DMS79 (cell line): ENCODE measurements around the gene IFIT1B.
"Not testable (repeated sequence)": the region's sequence is repeated elsewhere in the genome, so short reads cannot be mapped to it uniquely, and the experiment has no call there.

ENCODE experiments used
- DNase-seq: peaks from one replicate; lab custom pipeline; 2025; lab: John Stamatoyannopoulos, UW

Gene IFIT1B

GRCh38 chr10:89348975-89349374, 28.9 kb upstream of the IFIT1B start:
- no peak for DNase-seq

DNA sequence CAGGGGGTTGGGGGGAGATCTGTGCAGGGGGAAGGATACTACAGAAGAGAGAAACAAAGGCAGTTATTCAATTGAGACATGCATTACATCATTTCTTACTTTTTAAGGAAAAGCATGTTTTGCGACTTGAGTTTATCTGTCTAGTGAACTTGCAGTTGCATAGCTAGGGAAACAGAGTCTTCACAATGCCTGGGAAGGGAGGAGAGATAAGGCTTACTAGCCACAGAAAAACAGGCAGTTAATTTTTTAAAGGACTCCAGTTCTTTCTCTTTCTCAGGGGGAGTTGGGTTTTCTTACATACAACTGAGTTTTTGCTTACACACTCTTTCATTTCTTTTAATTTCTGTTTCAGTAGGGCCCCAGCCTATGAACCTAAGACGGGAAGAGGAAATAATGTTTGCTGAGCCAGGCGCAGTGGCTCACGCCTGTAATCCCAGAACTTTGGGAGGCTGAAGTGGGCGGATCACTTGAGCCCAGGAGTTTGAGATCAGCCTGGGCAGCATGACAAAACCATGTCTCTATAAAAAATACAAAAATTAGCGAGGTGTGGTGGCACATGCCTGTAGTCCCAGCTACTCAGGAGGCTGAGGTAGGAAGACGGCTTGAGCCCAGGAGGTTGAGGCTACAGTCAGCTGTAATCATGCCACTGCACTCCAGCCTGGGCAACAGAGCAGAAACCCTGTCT, 27.1 kb upstream of the IFIT1B start:
- DNase-seq = not testable (repeated sequence)

DNA sequence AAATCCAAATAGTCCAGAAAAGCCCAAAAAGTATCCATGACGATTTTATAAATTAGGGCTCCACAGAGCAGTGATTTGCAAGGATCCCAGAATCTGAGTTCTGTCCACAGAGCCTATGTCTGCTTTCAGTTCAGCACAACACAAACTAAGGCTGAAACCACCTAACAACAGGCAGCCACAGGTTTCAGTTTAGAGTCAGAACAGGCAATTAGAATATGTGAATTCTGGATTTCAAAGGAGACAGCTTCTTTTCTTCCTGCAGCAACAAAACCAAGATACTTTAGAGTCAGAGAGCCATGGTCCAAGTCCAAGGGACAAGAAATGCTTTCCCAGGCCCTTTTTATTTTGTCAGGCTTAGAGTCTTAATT, 26.5 kb upstream of the IFIT1B start:
- no peak for DNase-seq

- no peak for DNase-seq
These were observed 25.9 kb upstream of the IFIT1B start for GRCh38 chr10:89351780-89352597.

- no peak for DNase-seq
These were observed 25.1 kb upstream of the IFIT1B start for GRCh38 chr10:89352802-89353201.

DNA sequence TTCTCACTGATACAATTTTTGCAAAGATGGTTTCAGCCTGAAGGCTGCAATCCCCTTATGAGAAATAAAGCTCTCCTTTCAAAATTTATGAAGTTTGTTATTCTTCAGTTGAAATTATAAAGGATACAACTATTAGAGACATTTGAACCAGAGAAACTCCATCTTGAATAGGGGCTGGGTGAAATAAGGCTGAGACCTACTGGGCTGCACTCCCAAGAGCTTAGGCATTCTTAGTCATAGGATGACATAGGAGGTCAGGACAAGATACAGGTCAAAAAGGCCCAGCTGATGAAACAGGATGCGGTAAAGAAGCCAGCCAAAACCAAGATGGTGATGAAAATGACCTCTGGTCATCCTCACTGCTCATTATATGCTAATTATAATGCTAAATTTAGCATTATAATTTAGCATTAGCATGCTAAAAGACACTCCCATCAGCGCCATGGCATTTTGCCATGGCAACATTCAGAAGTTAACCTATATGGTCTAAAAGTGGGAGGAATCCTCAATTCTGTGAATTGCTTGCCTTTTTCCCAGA, 22.4 kb upstream of the IFIT1B start:
- DNase-seq = no peak

- DNase-seq = no peak
These were observed 20.8 kb upstream of the IFIT1B start for GRCh38 chr10:89357096-89357495.

- no peak for DNase-seq
These were observed 19.9 kb upstream of the IFIT1B start for GRCh38 chr10:89357975-89358374.

- DNase-seq = no peak
These were observed 17.7 kb upstream of the IFIT1B start for GRCh38 chr10:89360157-89360556.

- no peak for DNase-seq
These were observed 14.9 kb upstream of the IFIT1B start for GRCh38 chr10:89362929-89363328.

DNA sequence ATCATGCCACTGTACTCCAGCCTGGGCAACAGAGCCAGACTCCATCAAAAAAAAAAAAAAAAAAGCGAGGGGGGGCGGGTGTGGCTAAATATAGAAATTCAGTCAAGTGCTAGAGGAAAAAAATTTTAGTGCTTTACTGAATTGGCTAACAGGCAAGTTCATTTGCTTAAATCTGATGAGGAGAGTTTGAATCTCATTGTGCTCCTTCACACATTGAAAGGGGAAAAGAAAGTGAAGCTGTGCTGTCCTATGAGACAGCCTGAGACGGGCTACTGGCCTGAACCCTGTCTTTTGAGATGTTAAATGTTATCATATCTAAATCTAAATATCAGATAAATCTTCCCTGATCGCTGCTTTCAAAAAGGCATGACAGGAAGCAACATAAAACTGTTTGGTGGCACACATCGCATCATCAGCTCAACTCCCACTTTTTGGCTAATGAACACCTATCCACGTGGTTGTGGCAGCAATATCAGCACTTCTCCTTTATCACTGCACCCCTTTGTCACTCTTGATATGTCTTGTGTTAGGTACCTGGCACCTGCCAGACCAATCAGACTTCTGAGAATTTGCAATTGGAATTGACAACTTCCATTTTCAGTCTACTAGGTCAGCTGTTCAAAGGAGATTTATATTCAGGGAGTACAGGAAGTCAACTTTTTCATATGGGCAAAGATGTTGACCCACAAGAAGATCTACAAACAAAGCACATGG, 14.0 kb upstream of the IFIT1B start:
- no peak for DNase-seq

DNA sequence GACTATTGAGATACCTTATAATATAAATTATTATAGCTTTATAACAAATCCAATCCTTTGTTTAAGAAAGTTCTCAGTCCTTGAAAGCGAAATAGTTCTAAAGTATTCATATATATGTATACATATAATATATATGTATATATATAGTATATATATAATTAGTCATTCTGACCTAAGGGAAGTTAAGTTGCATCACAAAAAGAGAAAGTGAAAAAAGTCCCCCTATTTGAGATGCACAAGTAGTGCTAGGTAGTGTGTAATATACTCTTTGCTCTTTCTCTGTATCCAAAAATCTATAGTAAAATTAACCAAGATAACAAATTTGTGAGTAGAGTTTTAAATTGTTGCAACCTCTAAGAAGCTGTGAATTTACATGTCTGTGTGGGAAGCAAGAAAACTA, 13.3 kb upstream of the IFIT1B start:
- DNase-seq = no peak

DNA sequence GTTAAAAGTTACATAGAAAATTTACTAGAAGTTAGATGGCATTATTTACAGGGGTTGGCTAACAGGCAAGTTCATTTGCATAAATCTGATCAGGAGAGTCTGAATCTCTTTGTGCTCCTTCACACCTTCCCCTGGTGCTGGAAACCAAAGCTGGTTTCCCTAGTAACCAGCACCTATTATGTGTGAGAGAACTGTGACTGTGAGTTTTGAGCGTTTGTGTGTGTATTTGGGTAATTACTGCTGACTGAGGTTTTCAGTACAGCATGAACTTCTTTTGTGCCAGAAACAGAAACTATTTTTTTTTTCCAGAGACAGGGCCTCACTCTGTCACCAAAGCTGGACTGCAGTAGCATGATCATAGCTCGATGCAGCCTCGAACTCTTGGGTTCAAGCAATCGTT, 10.3 kb upstream of the IFIT1B start:
- DNase-seq = no peak

DNA sequence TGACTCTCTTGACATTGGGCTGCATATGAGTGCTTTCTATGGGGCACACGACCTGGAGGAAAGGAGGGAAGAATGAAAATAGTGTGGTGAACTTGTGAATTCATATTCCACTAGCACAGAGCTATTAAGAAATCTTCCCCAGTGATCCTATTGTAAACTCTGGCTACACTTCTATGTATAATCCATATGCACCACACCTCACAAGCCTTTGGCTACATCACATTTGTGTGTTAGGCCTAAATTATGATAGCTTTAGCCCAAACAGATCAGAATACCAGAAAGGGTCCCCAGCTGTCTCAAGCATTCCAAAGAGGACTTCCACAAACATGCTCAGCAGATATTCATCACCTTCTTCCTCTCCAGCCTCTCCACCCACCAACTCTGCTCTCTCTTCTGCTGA, 9.7 kb upstream of the IFIT1B start:
- DNase-seq = no peak

DNA sequence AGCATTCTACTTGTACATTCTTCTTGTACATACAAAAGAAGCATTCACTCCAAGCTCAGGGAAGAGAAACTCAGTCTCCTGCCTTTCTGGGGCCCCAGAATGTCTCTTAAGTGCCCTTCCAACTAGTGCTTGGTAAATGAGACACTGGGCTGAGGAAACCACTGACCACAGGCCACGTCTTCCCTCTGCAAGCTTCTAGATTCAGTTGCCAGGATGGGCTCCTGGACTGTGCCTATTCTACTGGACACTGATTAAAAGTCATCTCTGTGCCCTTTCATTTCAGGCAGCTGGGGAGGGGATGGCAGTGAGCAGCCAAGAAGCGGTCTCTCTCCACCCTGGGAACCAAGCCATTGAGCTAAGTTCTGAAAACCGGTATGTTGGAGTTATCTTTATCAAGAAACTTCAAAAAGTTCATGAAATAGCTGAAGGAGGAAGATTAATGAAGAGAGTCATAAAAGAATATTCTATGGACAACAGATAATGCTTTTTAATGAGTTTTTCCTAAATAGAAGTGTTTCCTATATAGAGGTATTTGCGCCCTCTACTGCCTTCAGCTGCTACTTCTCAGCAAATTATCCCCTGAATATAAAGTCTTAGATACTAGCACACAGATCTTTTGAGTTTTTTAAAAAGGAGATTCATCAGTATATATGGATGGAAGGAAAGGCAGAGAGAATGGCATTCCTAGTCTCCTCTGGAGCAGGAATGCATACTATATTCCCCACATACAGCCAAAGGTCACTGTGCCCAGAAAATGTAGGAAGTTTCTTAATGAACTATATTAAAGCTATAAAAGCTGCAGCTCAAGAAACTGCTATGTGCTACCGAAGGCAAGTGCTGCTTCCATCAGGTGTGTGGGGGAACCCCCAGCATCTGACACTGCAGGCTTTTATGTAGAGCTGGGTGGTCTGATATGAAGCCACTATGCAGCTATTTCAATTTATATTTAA, 8.4 kb upstream of the IFIT1B start:
- DNase-seq = no peak

DNA sequence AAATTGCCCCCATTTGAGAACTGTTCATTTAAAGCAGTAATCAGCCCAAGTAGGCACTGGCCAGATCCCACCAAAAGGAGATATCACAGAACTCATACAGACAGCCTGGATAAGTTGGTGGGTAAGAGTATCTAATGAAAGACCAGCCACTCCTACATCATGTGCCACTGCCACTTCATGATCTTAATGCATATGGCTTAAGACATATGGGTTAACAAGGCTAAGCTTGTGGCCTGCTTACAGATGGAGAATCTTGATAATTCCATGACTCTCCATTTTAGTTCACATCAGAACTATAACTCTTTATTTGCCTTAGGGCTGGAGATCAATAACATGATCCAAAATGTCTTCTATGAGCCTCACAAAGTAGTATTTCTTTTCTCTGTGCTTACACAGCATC, 6.8 kb upstream of the IFIT1B start:
- DNase-seq = no peak

DNA sequence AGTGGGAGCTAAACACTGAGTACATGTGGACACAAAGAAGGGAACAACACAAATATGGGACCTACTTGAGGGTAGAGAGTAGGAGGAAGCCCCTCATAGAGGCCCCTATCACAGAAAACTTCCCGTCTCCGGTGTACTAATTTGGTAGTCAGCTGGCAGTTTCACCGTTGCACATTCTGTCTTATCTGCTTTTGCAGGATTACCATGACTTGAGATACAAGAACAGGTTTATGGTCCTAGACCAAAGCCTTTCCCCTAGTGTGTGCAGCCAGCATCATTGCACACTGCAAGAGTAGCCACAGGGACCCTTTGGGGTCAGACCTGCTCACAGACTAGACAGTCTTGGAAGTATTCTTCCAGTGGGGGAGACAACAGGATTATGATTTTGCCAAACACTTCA, 5.9 kb upstream of the IFIT1B start:
- DNase-seq = no peak

GRCh38 chr10:89373916-89374711, 3.7 kb upstream of the IFIT1B start:
- DNase-seq = no peak

GRCh38 chr10:89374713-89375141, 3.1 kb upstream of the IFIT1B start:
- no peak for DNase-seq

DNA sequence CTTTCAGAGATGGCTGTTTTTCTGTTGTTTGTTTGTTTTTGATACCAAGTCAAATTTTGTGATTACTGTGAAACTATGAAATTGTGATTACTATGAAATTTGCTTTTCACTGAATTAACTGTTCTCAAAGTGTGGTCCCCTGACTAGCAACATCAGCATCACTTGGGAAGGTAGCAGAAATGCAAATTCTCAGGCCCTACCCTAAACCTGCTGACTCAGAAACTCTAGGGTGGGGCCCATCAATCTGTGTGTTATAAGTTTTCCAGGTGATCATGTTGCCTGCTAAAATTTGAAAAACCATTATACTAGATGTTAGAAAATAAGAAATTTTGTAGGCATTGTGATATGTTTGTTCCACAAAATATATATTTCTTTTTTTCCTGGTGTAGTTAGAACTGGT, 1.2 kb downstream of the IFIT1B start:
- DNase-seq = no peak

DNA sequence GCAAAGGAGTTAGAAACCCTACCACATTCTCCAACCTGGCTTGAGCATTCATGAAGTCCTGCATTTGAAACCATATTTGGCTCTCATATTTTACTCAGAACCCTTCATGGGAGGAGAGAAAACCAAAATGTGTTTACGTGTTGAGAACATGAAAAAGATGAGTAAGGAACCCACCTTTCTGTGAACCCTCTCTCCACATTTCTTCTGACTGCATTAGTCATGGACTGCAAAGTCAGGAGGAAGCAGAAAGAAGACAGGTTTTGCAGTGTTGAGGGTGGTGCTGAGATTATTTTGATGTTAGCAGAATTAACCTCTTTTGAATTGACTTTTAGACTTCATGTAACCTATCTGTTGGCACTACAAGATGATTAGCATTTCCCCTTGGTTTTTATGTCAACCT, 4.9 kb downstream of the IFIT1B start:
- no peak for DNase-seq
